Measurements from ENCODE around the gene CX3CR1. TPM values are rescaled to one million over a fixed set of nuclear protein-coding genes. Genes with fewer than 3 reads are reported as not detected.

Gene CX3CR1
- total RNA-seq, 4 donors from 2014 or later: 0.32 TPM; not detected in 3

DNA sequence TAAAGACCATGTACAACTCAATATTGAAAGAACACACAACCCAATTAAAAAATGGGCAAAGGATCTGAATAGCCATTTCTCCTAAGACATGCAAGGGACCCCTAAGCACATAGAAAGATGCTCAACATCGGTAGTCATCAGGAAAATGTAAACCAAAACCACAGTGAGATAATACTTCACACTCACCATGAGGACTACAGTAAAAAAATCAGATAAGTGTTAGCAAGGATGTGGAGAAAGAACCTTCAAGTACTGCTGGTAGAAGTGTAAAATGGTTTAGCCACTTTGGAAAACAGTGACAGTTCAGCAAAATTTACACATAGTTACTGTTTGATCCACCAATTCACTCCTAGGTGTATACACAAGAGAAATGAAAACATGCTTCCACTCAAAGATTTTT, 57.4 kb downstream of the CX3CR1 start:
- TF ChIP-seq POLR2A (IDR thresholded peaks at IDR 0.05): no peak
- no peak for TF ChIP-seq POLR2AphosphoS5 (IDR thresholded peaks at IDR 0.05)
- no peak for TF ChIP-seq EP300 (IDR thresholded peaks at IDR 0.05; ENCODE audit: low read depth)
- TF ChIP-seq, protein P1, sequence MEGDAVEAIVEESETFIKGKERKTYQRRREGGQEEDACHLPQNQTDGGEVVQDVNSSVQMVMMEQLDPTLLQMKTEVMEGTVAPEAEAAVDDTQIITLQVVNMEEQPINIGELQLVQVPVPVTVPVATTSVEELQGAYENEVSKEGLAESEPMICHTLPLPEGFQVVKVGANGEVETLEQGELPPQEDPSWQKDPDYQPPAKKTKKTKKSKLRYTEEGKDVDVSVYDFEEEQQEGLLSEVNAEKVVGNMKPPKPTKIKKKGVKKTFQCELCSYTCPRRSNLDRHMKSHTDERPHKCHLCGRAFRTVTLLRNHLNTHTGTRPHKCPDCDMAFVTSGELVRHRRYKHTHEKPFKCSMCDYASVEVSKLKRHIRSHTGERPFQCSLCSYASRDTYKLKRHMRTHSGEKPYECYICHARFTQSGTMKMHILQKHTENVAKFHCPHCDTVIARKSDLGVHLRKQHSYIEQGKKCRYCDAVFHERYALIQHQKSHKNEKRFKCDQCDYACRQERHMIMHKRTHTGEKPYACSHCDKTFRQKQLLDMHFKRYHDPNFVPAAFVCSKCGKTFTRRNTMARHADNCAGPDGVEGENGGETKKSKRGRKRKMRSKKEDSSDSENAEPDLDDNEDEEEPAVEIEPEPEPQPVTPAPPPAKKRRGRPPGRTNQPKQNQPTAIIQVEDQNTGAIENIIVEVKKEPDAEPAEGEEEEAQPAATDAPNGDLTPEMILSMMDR (IDR thresholded peaks at IDR 0.05): no peak
- 71 to 78% methylated on average over 1 of the region's 1 CpG for WGBS, 2 donors (ENCODE audit: low coverage in 1 of 2)
- in situ Hi-C loops (cut with MboI; ENCODE audit: low pct_ligation_motif_present in 1 of 4, low pct_unique_long_range_greater_than_20kb in 1 of 4, low sequenced_read_pairs in 3 of 4): loop anchor here in 1 of 4 donors (25.0 kb wide), 1 partner anchor 165 kb away; the partner anchor contains the start of gene SLC25A38

DNA sequence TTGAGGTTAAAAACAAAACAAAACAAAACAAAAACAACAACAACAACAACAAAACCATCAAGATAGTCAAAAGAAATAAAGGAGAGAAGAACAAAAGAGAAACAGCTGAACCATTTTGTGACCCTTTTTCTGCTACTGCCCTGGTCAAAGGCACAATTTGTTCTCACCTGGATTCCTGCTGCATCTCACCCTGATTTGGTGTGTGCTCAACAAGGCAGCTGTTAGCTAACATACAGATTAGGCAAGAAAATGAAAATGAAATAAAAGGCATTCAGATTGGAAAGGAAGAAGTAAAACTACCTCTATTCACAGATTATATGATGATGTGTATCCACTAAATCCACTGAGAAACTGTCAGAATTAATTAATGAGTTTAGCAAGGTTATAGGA, 58.7 kb downstream of the CX3CR1 start:
- DNase-seq: no peak
- Histone ChIP-seq H3K9me3 (no peaks in the 10 kb centered on the region), H3K36me3 (no peaks in the 10 kb centered on the region), H3K27me3 (no peaks in the 10 kb centered on the region), H3K4me1 (peaks cover 0 to 4% (median 0%) of the 10 kb centered on the region in 4 donors), H3K4me3 (no peak overlapping the region), H3K27ac (no peak overlapping the region)
- in situ Hi-C loops (cut with MboI; ENCODE audit: low pct_ligation_motif_present in 1 of 4, low pct_unique_long_range_greater_than_20kb in 1 of 4, low sequenced_read_pairs in 3 of 4): loop anchor here in 1 of 4 donors (25.0 kb wide), 1 partner anchor 166 kb away; the partner anchor contains the start of gene SLC25A38
- no peak for TF ChIP-seq EP300 (IDR thresholded peaks at IDR 0.05; ENCODE audit: low read depth)
- no peak for TF ChIP-seq POLR2AphosphoS5 (IDR thresholded peaks at IDR 0.05)
- TF ChIP-seq, protein P1 (IDR thresholded peaks at IDR 0.05): no peak
- no peak for TF ChIP-seq POLR2A (IDR thresholded peaks at IDR 0.05)
- intact Hi-C loops (cut with DNase I; ENCODE audit: low total_unique reads): no loop called here

More for the DNA sequence above, 57.4 kb downstream of the CX3CR1 start:
- intact Hi-C loops (cut with DNase I; ENCODE audit: low total_unique reads): no loop called here
- DNase-seq: no peak
- Histone ChIP-seq H3K36me3 (no peaks in the 10 kb centered on the region), H3K9me3 (no peaks in the 10 kb centered on the region), H3K27me3 (no peaks in the 10 kb centered on the region), H3K4me3 (no peak overlapping the region), H3K4me1 (peaks cover 0 to 4% (median 0%) of the 10 kb centered on the region in 4 donors), H3K27ac (no peak overlapping the region)

DNA sequence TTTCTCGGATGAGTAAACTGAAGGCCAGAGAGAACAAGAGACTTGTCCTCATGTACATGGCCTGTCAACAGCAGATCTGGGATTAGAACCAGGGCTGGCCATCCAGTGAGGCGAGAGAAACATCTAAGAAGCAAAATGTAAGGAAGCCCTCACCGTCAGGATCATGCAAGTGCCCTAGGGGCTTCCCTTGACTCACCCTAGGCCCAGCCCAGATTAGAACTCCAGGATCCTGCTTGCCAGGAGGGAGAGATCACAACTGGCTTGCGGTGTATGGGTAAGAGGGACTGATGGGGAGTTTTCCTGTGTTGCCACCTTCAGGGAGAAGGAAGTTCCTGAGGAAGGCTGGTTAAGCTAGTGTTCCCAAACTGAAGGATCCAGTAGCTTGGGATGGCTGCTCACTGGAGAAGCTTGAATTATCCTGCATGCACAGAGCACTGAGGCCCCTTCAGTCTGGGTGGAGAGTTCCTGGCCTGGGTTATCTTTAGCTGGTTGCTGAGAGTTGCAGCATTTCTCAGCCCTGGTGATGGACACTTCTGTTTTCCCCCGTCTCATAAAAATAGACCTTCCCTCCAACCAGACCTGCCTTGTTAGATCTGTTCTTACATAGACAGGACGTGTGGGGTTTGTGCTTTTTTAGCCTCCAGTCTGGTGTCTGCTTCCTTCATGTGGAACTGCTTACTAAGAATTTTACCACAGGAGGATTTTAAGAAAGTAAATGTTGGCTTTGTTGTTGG, 59.3 kb downstream of the CX3CR1 start:
- intact Hi-C loops (cut with DNase I; ENCODE audit: low total_unique reads): no loop called here
- Histone ChIP-seq H3K9me3 (no peaks in the 10 kb centered on the region), H3K27me3 (no peaks in the 10 kb centered on the region), H3K4me1 (no peaks in the 10 kb centered on the region), H3K27ac (no peak overlapping the region), H3K36me3 (no peaks in the 10 kb centered on the region), H3K4me3 (no peak overlapping the region)
- in situ Hi-C loops (cut with MboI; ENCODE audit: low pct_ligation_motif_present in 1 of 4, low pct_unique_long_range_greater_than_20kb in 1 of 4, low sequenced_read_pairs in 3 of 4): loop anchor here in 1 of 4 donors (25.0 kb wide), 1 partner anchor 167 kb away; the partner anchor contains the start of gene SLC25A38
- TF ChIP-seq POLR2AphosphoS5 (IDR thresholded peaks at IDR 0.05): no peak
- no peak for TF ChIP-seq POLR2A (IDR thresholded peaks at IDR 0.05)
- DNase-seq: no peak
- 66 to 83% methylated on average over 3 to 6 of the region's 6 CpGs for WGBS, 2 donors (ENCODE audit: low coverage in 1 of 2)

DNA sequence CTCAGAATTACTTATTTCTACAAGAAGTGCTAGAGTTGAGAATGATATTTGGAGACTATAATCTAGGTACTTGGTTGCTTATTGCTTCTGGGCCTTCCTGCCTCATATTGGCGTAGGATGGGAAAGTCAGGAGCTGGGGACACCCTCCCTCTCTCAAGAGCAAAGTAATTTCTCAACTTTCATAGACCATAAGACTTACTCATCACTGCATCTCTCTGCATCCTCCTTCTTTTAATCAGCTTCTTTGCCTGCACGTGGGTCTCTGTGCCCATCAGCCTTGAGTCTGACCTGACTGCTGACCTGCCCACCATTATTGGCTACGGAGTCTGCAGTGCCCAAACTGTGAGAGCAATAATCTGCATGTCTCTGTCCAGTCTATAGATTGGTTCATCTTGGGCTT, 60.1 kb downstream of the CX3CR1 start:
- H3K36me3 ChIP-seq: no peaks in the 10 kb centered on the region
- no peak overlapping the region for H3K27ac ChIP-seq
- DNase-seq: no peak
- WGBS, 2 donors (ENCODE audit: low coverage in 1 of 2): 71 to 83% methylated on average over 2 to 3 of the region's 3 CpGs
- H3K9me3 ChIP-seq: no peaks in the 10 kb centered on the region
- H3K4me3 ChIP-seq: no peak overlapping the region
- H3K27me3 ChIP-seq: no peaks in the 10 kb centered on the region
- in situ Hi-C loops (cut with MboI; ENCODE audit: low pct_ligation_motif_present in 1 of 4, low pct_unique_long_range_greater_than_20kb in 1 of 4, low sequenced_read_pairs in 3 of 4) (loop anchor here in 1 of 4 donors (25.0 kb wide), 1 partner anchor 168 kb away; the partner anchor contains the start of gene SLC25A38), intact Hi-C loops (cut with DNase I; ENCODE audit: low total_unique reads) (no loop called here)
- H3K4me1 ChIP-seq: no peaks in the 10 kb centered on the region
- TF ChIP-seq EP300 (IDR thresholded peaks at IDR 0.05; ENCODE audit: low read depth): no peak
- TF ChIP-seq, protein P1 (IDR thresholded peaks at IDR 0.05): no peak
- no peak for TF ChIP-seq POLR2AphosphoS5 (IDR thresholded peaks at IDR 0.05)
- no peak for TF ChIP-seq POLR2A (IDR thresholded peaks at IDR 0.05)
